ENCODE results near the gene HS3ST2. TPM values are rescaled to one million over a fixed set of nuclear protein-coding genes. Genes with fewer than 3 reads are reported as not detected.

Gene HS3ST2
- total RNA-seq, 1 experiment from 2014 or later, result 0.14 TPM

GRCh38 chr16:22784690-22785214, 29.2 kb upstream of the HS3ST2 start:
- no peak overlapping the region for H3K4me3 Mint-ChIP-seq (ENCODE audit: unreplicated experiment)
- no TSS peak for BruUV-seq (replicated peaks)
- ChIA-PET POLR2A (no interaction called here), CTCF (interaction anchor here (0.6 to 0.7 kb wide), 2 partner anchors 15 to 101 kb away, joined by 3 to 4 read pairs; no protein-coding TSS in a partner anchor)
- H3K27ac Mint-ChIP-seq (ENCODE audit: low read depth, unreplicated experiment), result no peak overlapping the region
- peaks cover 5% of the 10 kb centered on the region for H3K27me3 Mint-ChIP-seq (ENCODE audit: insufficient read depth, unreplicated experiment)
- peaks cover 11% of the 10 kb centered on the region for H3K4me1 Mint-ChIP-seq (ENCODE audit: insufficient read depth, unreplicated experiment)
- H3K36me3 Mint-ChIP-seq (ENCODE audit: insufficient read depth, unreplicated experiment), result no peaks in the 10 kb centered on the region
- no peak for TF ChIP-seq CTCF (IDR thresholded peaks at IDR 0.05; ENCODE audit: unreplicated experiment)
- intact Hi-C loops (cut with micrococcal nuclease), result no loop called here
- DNase-seq (ENCODE audit: unreplicated experiment), result no peak
- H3K9me3 Mint-ChIP-seq (ENCODE audit: unreplicated experiment), result peaks cover 4% of the 10 kb centered on the region

GRCh38 chr16:22785552-22785951, 28.4 kb upstream of the HS3ST2 start:
- BruUV-seq (replicated peaks), result no TSS peak
- Mint-ChIP-seq H3K36me3 (ENCODE audit: insufficient read depth, unreplicated experiment) (no peaks in the 10 kb centered on the region), H3K4me3 (ENCODE audit: unreplicated experiment) (no peak overlapping the region), H3K4me1 (ENCODE audit: insufficient read depth, unreplicated experiment) (peaks cover 11% of the 10 kb centered on the region), H3K9me3 (ENCODE audit: unreplicated experiment) (peaks cover 4% of the 10 kb centered on the region), H3K27ac (ENCODE audit: low read depth, unreplicated experiment) (no peak overlapping the region), H3K27me3 (ENCODE audit: insufficient read depth, unreplicated experiment) (no peaks in the 10 kb centered on the region)
- no peak for TF ChIP-seq CTCF (IDR thresholded peaks at IDR 0.05; ENCODE audit: unreplicated experiment)
- CTCF ChIA-PET, result no interaction called here
- no peak for DNase-seq (ENCODE audit: unreplicated experiment)
- POLR2A ChIA-PET, result no interaction called here
- intact Hi-C loops (cut with micrococcal nuclease), result no loop called here

GRCh38 chr16:22786284-22786683, 27.7 kb upstream of the HS3ST2 start:
- CTCF ChIA-PET, result interaction anchor here (0.7 kb wide), 1 partner anchor 42 kb away, joined by 3 read pairs; no protein-coding TSS in a partner anchor
- Mint-ChIP-seq H3K27me3 (ENCODE audit: insufficient read depth, unreplicated experiment) (no peaks in the 10 kb centered on the region), H3K4me1 (ENCODE audit: insufficient read depth, unreplicated experiment) (peaks cover 11% of the 10 kb centered on the region), H3K9me3 (ENCODE audit: unreplicated experiment) (peaks cover 4% of the 10 kb centered on the region), H3K27ac (ENCODE audit: low read depth, unreplicated experiment) (no peak overlapping the region), H3K36me3 (ENCODE audit: insufficient read depth, unreplicated experiment) (no peaks in the 10 kb centered on the region), H3K4me3 (ENCODE audit: unreplicated experiment) (no peak overlapping the region)
- BruUV-seq (replicated peaks), result no TSS peak
- TF ChIP-seq CTCF (IDR thresholded peaks at IDR 0.05; ENCODE audit: unreplicated experiment), result no peak
- intact Hi-C loops (cut with micrococcal nuclease), result no loop called here
- no peak for DNase-seq (ENCODE audit: unreplicated experiment)
- POLR2A ChIA-PET, result no interaction called here

GRCh38 chr16:22786691-22787090, 27.3 kb upstream of the HS3ST2 start:
- DNase-seq (ENCODE audit: unreplicated experiment), result no peak
- ChIA-PET POLR2A (no interaction called here), CTCF (interaction anchor here (0.7 kb wide), 1 partner anchor 42 kb away, joined by 3 read pairs; no protein-coding TSS in a partner anchor)
- intact Hi-C loops (cut with micrococcal nuclease), result no loop called here
- Mint-ChIP-seq H3K27ac (ENCODE audit: low read depth, unreplicated experiment) (no peak overlapping the region), H3K4me1 (ENCODE audit: insufficient read depth, unreplicated experiment) (peaks cover 11% of the 10 kb centered on the region), H3K4me3 (ENCODE audit: unreplicated experiment) (no peak overlapping the region), H3K9me3 (ENCODE audit: unreplicated experiment) (peaks cover 4% of the 10 kb centered on the region), H3K36me3 (ENCODE audit: insufficient read depth, unreplicated experiment) (no peaks in the 10 kb centered on the region), H3K27me3 (ENCODE audit: insufficient read depth, unreplicated experiment) (no peaks in the 10 kb centered on the region)
- no peak for TF ChIP-seq CTCF (IDR thresholded peaks at IDR 0.05; ENCODE audit: unreplicated experiment)
- no TSS peak for BruUV-seq (replicated peaks)
